Stimulated activated CD4-positive, alpha-beta T cell treated with anti-CD3 and anti-CD28 coated beads, Interleukin-1b, Interleukin-23, amount 100 ng/mL, for 1 hour (primary cell): ENCODE data around the gene ITGB2.

Experiments
- DNase-seq, 2 donors: peaks; one replicate each; pipeline ENCODE4 v3.0.0-alpha.2; 2020; ENCODE audit warnings: low read depth in 2 of 2

The ITGB2 gene

DNA sequence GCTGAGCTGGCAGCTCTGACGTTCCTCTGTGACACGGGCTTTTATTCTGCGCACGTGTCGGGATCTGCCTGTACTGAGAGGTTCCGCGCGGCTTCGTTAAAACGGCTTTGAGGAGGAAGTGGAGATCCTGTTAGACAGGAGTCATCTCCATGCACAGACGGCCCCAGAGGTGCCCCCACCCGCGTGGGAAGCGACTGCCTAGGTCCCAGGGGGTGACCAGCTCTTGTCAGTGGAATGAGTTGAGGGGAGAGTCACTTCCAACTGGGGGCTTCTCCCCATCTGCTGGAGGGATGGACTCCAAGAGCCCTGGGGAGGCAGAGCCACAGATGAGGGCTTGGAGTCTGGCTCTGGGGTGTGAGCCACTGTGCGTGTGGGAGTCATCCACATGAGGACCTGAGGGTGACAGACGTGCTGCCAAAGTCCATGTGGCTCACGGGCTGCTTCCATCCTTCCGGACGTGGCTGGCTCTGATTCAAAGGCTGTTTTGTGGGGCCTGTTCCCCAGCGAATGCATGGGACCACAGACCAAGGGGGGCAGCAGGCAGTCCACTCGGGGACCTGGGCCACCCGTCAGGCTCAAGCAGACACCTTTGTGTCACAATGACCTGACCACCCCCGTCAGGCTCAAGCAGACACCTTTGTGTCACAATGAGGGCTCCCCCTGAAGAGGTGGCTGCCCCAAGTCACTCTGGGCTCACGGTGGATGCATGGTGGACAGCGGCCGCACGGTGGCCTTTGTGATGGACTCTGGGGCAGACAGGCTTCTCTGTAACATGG, 74.0 kb downstream of the ITGB2 start:
- DNase-seq = no peak

DNA sequence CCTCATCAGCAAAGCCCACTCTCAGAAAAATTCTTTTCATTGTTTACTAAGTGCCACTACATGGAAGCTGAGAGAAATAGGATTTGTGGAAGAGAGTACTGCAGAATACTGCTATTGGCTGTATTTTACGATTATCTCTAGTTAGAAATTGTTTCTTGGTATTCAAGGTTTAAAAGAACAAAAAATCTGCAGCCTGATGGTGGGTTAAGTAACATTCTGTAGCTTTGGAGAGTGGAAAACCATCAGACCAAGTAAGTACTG, 74.5 kb downstream of the ITGB2 start:
- no peak for DNase-seq

DNA sequence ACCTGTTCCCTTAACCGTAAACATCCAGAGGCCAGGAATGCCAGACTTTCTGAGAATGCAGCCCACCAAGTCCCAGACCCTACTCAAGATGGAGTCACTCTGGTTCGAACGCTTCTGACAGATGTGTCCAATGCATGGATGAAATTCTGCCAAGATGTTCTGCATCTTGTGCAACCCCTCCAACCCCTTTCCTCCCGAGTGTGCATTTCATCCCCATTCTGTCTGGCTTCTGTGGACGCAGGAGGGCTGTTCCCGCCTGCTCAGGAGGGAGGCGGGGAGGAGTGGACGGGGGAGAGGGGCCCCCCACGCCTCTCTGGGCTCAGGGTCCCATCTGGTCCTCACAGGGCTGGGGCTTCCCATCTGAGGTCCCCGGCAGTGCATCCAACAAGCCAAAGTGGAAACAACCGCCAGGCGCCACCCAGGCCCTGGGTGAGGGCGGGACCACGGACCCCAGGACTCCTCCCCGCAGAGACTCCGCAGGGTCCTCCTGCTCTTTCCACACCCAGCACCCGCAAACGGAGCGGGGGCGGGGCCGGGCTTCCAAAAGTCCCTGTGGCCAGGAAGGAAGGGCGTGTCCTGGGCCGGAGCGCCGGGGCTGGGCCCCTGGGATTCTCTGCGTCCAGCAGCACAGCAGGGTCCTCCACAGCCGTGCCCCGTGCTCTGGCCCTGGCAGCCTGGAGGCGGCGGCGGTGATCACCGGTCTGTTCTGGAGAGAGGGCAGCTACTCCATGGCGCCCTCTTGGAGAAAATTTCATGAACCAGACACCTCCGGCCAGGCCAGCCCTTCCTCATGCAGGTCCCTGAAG, 75.1 kb downstream of the ITGB2 start:
- DNase-seq = peak in 1 of 2 donors; percentile 24

DNA sequence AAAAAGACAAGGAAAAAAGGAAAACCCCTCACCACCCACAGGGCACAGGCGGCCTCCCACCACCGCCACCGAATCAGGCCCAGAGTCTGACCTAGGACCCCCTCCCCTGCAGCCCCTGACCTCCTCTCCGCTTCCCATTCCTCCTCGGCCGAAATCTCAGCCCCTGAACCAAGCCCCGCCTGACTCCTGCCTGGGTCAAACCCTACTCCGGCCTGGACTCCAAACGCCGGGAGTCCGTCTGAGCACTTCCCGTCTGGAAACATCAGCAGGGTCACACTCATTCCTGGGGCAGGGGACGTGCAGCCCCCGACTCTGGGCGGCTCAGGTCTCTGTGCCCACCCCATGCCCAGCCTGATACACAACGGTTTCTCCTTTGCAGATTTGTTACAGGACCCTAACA, 76.4 kb downstream of the ITGB2 start:
- no peak for DNase-seq

DNA sequence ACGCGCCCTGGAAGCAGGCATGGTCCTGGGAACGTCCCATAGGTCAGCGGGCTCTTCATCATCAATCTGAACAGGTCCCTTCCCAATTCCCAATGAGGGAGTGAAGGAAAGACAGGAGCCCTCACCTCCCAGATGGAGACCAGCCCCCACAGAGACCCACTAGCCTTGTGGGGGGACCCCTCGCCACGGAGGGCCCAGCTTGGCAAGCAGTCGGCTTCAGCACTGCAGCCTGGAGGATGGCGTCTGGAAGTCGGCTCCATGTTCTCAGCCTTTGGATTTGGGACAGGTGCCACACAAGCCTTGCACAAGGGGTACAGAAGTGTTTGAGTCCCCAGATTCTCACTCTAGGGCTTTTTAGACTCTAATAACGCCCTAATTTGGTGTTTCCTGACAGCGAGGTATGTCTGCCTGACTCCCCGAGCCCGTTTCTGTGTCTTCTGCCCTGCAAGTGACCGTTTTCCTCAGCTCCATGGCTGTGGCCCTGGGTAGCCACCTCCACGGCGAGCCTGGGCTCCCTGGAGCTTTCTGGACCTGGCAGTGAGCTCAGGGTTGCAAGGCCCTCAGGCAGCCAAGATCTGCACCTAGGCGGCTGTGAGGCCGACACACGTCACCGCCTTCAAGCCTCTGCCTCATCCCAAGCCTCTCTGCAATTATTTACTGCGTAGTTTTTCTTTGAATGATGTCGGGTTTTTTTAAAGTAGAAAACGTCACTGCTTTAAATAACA, 77.8 kb downstream of the ITGB2 start:
- no peak for DNase-seq

DNA sequence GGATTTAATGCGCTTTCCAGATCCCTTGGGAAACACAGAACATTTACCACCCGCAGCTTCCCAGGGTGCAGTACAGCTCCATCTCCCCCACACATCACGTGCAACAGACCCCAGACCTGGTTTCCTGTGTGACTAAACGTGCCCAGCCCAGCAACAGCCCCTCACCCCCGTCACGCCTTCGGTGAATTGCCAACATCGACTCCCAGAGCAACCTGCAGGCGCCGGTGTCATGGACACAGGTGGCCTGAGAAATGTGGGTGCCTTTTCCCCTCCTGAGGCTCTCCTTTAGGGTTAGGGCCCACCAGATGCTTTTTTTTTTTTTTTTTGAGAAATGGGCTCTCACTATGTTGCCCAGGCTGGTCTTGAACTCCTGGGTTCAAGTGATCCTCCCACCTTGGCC, 78.6 kb downstream of the ITGB2 start:
- no peak for DNase-seq

DNA sequence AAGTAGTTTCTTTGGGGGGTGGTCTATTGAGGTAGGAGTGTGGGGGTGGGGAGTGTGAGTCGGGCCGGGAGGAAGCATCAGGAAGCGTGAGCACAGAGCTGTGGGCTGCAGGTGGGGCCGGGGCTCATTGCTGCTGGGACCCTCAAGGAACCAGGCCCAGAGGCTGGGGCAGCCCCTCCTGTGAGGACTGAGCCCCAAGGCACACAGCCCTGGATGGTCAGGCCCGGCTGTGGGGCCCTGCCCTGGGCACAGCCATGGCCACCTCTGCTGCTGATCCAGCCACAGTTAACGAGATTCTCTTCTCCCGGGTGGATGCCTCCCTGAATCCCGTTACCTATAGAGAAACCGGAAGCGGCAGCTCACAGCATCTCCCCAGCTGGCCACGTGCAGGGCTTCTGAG, 79.9 kb downstream of the ITGB2 start:
- DNase-seq = no peak

DNA sequence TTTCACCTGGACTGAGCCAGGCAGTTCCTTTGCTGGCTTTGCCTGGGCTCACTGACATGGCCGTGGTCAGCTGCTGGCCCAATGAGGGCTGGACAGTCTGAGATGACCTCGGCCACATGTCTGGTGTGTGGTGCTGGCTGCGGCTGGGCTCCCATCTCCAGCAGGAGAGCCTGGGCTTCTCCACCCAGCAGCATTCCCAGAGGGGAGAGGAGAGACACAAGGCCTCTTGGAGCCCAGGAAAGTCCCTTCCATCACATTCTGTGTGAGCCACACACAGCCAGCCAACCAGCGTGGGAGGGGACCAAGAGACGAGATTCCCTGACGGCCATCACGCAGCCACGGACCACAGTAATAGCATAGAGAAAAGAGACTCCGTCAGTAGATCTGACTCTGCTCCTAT, 81.7 kb downstream of the ITGB2 start:
- no peak for DNase-seq

DNA sequence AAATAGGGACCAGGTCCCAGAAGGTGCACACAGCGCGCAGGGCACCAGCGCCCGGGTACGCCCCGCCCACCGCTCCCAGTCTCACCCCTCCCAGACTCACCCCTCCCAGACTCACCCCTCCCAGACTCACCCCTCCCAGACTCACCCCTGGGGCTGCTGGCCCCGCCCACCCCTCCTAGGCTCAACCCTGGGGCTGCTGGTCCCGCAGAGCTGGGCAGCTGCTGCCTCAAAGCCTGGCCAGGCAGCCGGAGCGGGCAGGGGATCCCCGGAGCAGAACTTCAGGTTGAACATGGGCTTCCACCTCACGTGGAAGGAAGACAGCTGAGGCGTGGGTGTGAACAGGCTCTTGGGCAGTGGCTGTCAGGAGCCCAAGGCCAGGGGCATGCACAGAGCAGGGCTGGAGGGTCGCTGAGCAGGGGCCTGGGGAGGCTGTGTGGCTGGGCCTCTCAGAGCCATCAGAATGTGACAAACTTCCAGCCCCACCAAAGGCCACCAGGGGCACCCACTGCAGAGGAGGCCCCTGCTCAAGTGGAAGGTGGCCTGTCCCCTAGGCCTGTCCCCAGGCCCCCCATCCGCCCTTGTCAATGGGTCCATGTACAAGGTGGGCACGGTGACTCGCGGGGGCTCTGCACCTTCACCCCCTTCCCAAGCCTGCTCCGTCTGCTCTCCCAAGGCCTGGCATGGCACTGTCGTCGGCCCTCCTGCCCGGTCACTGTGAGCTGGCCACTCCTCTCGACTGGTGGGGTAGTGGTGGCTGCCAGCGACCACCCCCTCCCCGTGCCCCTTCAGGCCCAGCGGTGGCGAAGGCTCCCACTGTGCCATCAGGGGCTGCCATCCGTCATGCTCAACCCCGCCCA, 82.4 kb downstream of the ITGB2 start:
- no peak for DNase-seq

DNA sequence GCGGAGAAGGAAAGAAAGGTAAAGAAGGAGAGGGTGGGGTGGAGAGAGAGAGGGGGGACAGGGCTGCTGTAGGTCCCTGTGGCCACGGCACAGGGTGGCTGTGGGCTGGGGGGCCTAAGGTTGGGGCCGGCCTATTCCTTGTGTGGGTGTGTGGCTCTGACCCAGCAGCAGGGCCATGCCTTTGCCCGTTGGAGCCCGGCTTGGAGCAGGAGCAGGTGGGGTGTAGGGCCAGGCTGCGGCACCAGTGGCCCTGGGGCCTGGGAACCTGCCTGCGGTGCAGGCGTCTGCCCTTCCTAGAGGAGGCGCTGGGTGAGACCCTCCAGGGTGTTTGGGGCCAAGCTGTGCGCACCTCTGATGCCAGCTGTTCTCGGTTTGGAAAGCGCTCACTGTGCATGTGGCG, 83.2 kb downstream of the ITGB2 start:
- no peak for DNase-seq

DNA sequence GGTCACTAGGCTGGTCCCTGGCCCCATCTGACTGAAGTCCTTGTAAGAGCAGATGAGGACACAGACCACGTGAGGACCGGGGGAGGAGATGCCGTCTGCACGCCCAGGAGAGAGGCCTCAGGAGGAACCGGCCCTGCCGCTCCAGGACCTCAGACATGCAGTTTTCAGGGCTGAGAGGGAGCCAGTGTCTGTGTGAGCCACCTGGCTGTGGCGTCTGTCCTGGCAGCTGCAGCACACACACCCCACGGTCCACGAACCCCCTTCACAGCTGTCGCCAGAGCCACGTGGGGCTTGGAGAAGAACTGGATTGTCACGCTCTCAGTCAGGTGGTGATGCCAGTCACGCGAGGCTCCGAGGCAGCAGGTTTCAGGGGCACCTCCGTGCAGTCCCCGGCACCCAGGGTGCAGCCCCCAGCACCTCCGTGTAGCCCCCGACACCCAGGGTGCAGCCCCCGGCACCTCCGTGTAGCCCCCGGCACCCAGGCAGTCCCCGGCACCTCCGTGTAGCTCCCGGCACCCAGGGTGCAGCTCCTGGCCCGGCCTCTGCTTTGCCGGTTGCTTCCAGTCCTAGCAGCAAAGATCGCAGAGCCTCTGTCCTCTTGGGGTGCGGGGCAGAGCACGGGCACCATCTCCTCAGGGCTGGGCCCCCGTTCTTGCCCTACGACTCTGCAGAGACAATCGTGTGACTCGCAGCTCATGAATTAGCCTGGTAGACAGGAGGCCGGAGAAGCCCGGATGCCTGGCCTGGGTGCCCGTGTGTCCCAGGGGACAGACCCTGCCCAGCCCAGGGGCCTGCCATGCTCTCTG, 83.8 kb downstream of the ITGB2 start:
- no peak for DNase-seq

DNA sequence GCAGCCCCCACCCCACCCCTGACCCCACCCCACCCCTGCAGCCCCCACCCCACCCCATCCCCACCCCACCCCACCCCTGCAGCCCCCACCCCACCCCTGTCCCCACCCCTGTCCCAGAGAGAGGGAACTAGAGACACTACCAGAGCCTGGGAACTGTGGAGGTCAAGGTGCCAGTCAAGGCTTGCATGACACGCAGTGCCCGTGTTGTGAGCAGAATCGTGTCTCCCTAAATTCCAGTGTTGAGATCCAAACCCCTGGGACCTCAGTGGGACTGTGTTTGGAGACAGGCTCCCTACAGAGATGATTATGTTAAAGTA, 84.4 kb downstream of the ITGB2 start:
- no peak for DNase-seq
